GM21737 (cell line): ENCODE measurements around the gene CYB5R3.
"Not testable (repeated sequence)": the region's sequence is repeated elsewhere in the genome, so short reads cannot be mapped to it uniquely, and the experiment has no call there.

Experiments used
- ATAC-seq: cut with Tn5 transposase; IDR thresholded peaks from one replicate; pipeline ENCODE4 v1.9.1; 2021; ENCODE audit warnings: mild to moderate bottlenecking, moderate library complexity; ENCODE audit not compliant: unreplicated experiment

Gene CYB5R3

DNA sequence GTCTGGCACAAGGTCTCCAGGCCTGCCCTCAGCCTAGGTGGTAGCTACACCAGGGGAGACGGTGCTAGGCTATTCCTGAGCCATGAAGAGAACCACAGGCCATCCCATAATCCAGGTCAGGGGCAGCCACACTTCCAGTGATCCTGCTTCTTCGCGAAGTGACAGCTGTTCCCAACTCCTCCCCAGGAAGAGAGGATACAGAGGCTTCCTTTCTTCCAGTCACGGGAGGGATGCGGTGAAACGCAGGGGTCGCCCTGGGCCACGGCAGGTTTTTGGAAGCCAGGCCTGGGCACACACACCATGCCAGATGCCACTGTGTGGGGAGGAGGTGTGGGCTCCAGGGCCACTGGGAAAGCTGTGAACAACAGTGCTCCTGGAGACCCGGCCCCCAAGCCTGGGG, 72.1 kb downstream of the CYB5R3 start:
- not testable (repeated sequence) for ATAC-seq

DNA sequence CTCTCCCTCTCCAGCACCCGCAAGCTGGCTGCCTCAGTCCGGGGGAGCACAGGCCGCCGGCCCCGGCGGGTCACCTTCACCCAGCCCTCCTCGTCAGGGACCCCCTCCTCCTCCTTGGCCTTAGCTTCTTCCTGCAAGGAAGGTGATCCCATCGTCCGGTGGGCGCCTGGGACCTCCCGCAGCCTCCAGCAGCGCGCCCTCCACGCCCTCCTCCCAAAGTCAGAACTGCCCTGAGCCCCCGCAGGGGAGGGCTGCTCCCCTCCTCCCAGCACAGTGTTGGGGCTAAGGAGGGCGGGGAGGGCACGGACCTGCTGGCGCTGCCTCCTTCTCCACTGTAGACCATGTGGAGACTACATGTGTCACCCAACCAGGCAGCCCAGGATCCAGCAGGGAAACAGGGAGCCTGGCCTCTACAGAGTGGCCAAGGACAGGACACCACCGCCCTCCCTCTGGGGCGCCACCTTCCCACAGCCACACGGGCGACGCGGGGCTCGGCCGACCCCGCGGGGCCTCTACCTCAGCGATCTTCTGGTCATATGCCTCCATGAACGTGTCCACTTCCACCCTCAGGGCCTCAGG, 73.1 kb downstream of the CYB5R3 start:
- not testable (repeated sequence) for ATAC-seq

DNA sequence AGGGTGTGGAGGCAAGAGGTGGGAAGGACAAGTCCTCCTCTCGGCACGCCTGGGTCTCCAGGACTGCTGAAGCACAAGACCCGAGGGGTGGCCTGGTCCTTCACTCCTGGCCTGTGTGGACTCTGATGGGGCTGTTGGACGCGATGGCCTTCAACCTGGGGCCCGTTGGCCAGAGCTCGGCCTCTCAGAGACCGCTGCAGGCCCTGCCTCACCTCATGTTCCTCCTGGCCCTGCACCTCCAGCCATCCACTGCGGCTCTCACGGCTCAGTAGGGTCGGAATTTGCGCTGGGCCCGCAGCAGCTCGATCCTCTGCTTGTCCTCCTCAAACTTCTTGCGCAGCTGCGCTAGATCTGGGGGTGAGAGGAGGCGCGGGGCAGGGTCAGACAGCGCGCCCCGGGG, 74.7 kb downstream of the CYB5R3 start:
- not testable (repeated sequence) for ATAC-seq

DNA sequence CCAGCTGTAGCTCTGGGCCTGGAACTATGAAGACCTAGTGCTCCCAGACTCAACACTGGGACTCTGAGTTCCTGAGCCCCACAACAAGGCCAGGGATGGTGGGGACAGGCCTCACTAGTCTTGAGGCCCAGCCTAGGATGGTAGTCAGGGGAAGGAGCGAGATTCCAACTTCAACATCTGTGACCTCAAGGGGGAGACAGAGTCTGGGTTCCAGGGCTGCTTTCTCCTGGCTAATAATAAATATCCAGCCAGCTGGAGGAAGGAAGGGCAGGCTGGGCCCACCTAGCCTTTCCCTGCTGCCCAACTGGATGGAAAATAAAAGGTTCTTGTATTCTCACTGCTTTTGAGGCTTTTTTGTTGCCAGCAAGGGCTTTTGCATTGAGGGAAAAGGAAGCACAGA, 75.1 kb downstream of the CYB5R3 start:
- ATAC-seq: not testable (repeated sequence)

DNA sequence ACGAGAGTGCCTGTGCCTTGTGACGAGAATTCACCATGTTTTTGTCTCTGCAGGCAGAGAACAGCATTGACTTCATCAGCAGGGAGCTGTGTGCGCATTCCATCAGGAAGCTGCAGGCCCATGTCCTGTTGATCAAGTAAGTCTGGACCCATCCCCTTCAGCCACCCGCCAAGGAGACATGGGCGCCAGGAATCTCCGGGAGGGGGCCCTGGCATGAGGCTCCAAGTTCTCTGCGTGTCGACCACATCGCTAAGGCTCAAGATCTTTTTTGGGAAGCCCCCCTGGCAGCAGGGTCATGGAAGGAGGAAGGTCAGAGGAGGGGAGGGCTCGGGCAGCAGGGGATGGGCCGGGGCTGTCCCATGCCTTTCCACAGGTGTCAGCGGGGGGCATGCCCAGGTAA, 78.1 kb downstream of the CYB5R3 start:
- not testable (repeated sequence) for ATAC-seq

DNA sequence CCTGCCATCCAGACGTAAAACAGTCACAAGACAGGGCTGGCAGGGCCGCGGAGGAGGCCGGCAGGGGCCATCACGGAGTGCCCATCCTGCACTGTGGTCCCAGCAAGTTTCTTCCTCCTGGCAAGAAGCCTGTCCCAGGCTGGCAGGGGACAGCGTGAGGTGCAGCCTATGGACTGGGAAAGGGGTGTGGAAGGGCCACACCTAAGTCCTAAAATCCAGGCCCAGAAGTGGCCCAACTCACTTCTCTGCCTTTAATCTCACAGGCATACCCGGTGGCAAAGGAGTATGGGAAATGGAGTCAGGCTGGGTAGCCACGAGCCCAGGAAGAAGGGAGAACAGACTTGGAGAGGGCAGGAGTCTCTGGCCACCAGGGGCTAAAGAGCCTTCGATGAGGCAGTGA, 78.6 kb downstream of the CYB5R3 start:
- ATAC-seq: not testable (repeated sequence)

DNA sequence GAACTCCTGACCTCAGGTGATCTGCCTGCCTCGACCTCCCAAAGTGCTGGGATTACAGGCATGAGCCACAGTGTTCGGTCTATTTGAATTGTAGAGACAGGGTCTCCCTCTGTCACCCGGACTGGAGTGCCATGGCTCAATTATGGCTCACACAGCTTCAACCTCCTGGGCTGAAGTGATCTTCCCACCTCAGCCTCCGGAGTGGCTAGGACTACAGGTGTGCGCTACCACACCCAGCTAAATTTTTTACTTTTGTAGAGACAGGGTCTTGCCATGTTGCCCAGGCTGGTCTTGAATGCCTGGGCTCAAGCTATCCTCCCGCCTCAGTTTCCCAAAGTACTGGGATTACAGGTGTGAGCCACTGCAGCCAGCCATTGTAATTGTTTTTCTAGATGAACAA, 81.2 kb downstream of the CYB5R3 start:
- not testable (repeated sequence) for ATAC-seq
